Measurements from ENCODE around the gene PCMTD2.

DNA sequence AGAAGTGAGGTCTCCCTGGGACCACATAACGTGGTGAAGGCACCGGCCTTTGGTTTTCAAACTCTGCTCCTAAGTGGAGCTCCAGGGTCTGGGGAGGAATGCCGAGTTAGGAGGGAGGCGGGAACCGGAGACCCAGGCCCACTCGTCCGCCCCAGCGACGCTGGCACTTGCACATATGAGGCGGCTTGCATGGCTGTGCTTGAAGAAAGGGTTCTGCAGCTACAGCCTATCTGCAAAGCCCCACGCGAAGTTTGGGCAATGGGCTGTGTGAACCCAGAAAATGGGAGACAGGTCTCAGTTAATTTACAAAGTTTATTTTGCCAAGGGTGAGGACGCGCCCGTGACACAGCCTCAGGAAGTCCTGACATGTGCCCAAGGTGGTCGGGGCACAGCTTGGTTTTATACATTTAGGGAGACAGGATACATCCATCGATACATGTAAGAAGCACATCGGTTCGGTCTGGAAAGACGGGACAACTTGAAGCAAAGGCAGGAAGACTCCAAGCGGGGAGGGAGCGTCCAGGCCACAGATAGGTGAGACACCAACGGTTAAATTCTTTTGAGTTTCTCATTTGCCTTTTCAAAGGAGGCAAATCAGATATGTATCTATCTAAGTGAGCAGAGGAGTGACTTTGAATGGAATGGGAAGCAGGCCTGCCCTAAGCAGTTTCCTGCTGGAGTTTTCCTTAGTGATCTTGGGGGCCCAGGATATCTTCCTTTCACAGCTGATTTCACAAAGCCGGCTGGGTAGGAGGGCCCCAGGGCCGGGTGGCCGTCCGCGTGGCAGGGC, 782 bp upstream of the PCMTD2 start:
- TF ChIP-seq, protein P1, sequence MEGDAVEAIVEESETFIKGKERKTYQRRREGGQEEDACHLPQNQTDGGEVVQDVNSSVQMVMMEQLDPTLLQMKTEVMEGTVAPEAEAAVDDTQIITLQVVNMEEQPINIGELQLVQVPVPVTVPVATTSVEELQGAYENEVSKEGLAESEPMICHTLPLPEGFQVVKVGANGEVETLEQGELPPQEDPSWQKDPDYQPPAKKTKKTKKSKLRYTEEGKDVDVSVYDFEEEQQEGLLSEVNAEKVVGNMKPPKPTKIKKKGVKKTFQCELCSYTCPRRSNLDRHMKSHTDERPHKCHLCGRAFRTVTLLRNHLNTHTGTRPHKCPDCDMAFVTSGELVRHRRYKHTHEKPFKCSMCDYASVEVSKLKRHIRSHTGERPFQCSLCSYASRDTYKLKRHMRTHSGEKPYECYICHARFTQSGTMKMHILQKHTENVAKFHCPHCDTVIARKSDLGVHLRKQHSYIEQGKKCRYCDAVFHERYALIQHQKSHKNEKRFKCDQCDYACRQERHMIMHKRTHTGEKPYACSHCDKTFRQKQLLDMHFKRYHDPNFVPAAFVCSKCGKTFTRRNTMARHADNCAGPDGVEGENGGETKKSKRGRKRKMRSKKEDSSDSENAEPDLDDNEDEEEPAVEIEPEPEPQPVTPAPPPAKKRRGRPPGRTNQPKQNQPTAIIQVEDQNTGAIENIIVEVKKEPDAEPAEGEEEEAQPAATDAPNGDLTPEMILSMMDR (IDR thresholded peaks at IDR 0.05; ENCODE audit: low read depth, low read length): no peak
- no peak for TF ChIP-seq MYC (IDR thresholded peaks at IDR 0.05; ENCODE audit: low read depth, low read length)
